Osteocyte (in vitro differentiated cells): ENCODE results near the gene ALKBH5. TPM values are rescaled to one million over a fixed set of nuclear protein-coding genes. Genes with fewer than 3 reads are reported as not detected.

ENCODE experiments used
- DNase-seq: peaks from one replicate; pipeline ENCODE4 v3.0.0; 2021; ENCODE audit warnings: mixed read lengths; ENCODE audit not compliant: unreplicated experiment; ENCODE audit errors: extremely low spot score
- H3K27ac Mint-ChIP-seq: one replicate; pipeline ENCODE4 v1.8.0; 2021; ENCODE audit warnings: mild to moderate bottlenecking, mixed read lengths; ENCODE audit not compliant: unreplicated experiment
- H3K27me3 Mint-ChIP-seq: one replicate; pipeline ENCODE4 v1.8.0; 2021; ENCODE audit warnings: mixed read lengths; ENCODE audit not compliant: unreplicated experiment
- H3K36me3 Mint-ChIP-seq: one replicate; pipeline ENCODE4 v1.8.0; 2021; ENCODE audit warnings: mixed read lengths; ENCODE audit not compliant: unreplicated experiment
- H3K4me1 Mint-ChIP-seq: one replicate; pipeline ENCODE4 v1.8.0; 2021; ENCODE audit warnings: mixed read lengths; ENCODE audit not compliant: unreplicated experiment
- H3K4me3 Mint-ChIP-seq: one replicate; pipeline ENCODE4 v1.8.0; 2021; ENCODE audit warnings: mild to moderate bottlenecking, moderate library complexity, mixed read lengths; ENCODE audit not compliant: unreplicated experiment
- H3K9me3 Mint-ChIP-seq: one replicate; pipeline ENCODE4 v1.8.0; 2021; ENCODE audit warnings: mixed read lengths; ENCODE audit not compliant: unreplicated experiment
- CTCF ChIP-seq: fragments of 200-600 bp; sonication (generic); IDR thresholded peaks from 2 replicates; pipeline ENCODE4 v1.5.0; 2021; ENCODE audit warnings: antibody characterized with exemption, mild to moderate bottlenecking, moderate library complexity
- total RNA-seq: library from RNA; stranded (reverse); gene quantifications from 2 replicates; pipeline ENCODE4 v1.2.1, GENCODE V29; 2021

ALKBH5 gene
- total RNA-seq, 1 donor from 2014 or later, result 89.4 TPM

DNA sequence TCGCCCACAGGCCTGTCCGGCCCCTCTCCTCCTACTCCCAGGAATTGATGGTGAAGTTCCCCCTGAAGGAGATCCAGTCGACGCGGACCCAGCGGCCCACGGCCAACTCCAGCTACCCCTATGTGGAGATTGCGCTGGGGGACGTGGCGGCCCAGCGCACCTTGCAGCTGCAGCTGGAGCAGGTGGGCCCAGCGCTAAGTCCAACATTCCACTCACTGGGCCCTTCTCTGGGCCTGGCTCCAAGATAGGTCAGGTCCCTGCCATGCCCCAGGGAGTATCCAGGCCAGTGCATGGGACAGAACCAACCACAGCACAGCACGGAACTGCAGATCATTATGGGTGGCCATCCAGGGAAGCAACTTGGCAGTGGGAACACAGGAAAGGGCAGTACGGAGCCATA, 9.9 kb upstream of the ALKBH5 start:
- H3K4me3 Mint-ChIP-seq, result no peak overlapping the region
- no peak for DNase-seq
- no peaks in the 10 kb centered on the region for H3K36me3 Mint-ChIP-seq
- H3K9me3 Mint-ChIP-seq, result no peaks in the 10 kb centered on the region
- no peak for TF ChIP-seq CTCF
- H3K27me3 Mint-ChIP-seq, result no peaks in the 10 kb centered on the region
- no peaks in the 10 kb centered on the region for H3K4me1 Mint-ChIP-seq
- H3K27ac Mint-ChIP-seq, result no peak overlapping the region

DNA sequence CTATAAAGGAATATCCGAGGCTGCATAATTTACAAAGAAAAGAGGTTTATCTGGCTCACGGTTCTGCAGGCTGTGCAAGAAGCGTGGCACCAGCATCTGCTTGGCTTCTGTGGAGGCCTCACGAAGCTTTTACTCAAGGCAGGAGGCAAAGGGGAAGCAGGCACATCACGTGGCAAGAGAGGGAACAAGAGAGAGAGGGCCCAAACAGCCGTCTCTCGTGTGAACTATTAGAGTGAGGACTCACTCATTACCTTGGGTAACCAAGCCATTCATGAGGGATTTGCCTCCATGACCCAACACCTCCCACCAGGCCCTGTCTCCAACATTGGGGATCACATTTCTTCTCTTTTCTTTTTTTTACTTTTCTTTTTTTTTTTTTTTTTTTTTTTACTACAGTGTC, 7.5 kb upstream of the ALKBH5 start:
- no peak overlapping the region for H3K4me3 Mint-ChIP-seq
- H3K27ac Mint-ChIP-seq, result no peak overlapping the region
- no peak for TF ChIP-seq CTCF
- no peaks in the 10 kb centered on the region for H3K36me3 Mint-ChIP-seq
- H3K27me3 Mint-ChIP-seq, result no peaks in the 10 kb centered on the region
- DNase-seq, result no peak
- no peaks in the 10 kb centered on the region for H3K9me3 Mint-ChIP-seq
- H3K4me1 Mint-ChIP-seq, result no peaks in the 10 kb centered on the region

DNA sequence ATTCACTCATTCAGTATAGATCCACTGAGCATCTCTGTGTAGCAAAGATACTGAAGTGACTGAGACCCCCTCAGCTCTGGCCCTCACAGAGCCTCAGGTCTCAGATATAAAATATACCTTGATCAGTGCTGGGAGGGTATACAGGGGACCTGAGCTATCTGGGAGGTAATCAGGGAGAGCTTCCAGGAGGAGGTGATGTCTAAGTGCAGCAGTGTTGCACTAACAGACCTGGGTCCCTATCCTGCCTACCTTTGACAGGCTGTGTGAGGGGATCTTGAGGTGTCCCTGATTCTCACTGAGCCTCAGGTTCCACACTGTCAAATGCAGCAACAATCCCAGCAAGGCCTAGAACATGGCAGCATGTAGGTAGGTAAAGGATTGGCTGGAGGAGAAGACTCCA, 6.5 kb upstream of the ALKBH5 start:
- Mint-ChIP-seq H3K27me3 (no peaks in the 10 kb centered on the region), H3K9me3 (no peaks in the 10 kb centered on the region), H3K4me1 (peaks cover 3% of the 10 kb centered on the region), H3K4me3 (no peak overlapping the region), H3K27ac (no peak overlapping the region), H3K36me3 (no peaks in the 10 kb centered on the region)
- no peak for TF ChIP-seq CTCF
- no peak for DNase-seq

- no peak for DNase-seq
- no peaks in the 10 kb centered on the region for H3K27me3 Mint-ChIP-seq
- no peaks in the 10 kb centered on the region for H3K9me3 Mint-ChIP-seq
- H3K27ac Mint-ChIP-seq, result no peak overlapping the region
- H3K4me3 Mint-ChIP-seq, result no peak overlapping the region
- H3K36me3 Mint-ChIP-seq, result no peaks in the 10 kb centered on the region
- TF ChIP-seq CTCF, result no peak
- H3K4me1 Mint-ChIP-seq, result peaks cover 9% of the 10 kb centered on the region
These were observed 5.9 kb upstream of the ALKBH5 start for GRCh38 chr17:18177722-18178121.

DNA sequence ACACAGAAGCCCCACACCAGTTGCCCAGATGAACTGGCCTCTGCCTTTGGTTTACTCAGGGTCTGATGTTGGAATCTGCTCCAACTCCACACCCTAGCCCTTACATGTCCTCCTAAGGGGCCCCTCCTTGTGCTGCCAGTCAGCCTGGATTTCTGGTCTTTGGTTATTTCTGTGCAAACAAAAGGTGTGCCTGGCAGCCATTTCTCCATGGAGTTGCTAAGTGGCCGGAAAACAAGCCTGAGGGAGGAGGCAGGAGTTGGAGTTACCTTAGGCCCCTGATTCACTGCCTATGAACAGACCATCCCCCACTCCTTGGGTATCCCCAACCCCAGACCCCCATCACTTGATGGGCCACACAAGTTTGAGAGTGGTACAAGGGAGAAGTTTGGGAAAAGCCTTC, 4.4 kb upstream of the ALKBH5 start:
- no peak for DNase-seq
- Mint-ChIP-seq H3K36me3 (no peaks in the 10 kb centered on the region), H3K4me3 (no peak overlapping the region), H3K27me3 (no peaks in the 10 kb centered on the region), H3K9me3 (no peaks in the 10 kb centered on the region), H3K27ac (no peak overlapping the region), H3K4me1 (peaks cover 10% of the 10 kb centered on the region)
- no peak for TF ChIP-seq CTCF
